Suprapubic skin (tissue), 4 donors: ENCODE data around the gene DNAL1. TPM values are rescaled to one million over a fixed set of nuclear protein-coding genes. Genes with fewer than 3 reads are reported as not detected.
"Not testable (repeated sequence)": the region's sequence is repeated elsewhere in the genome, so short reads cannot be mapped to it uniquely, and the experiment has no call there.

Experiments
- DNase-seq, 2 donors: peaks; one replicate each; pipeline ENCODE4 v3.0.0-alpha.2; 2019; ENCODE audit warnings: low spot score in 2 of 2
- H3K27ac ChIP-seq: fragments of 200-600 bp; sonication (generic); one replicate; pipeline ENCODE4 v1.5.1; 2019
- H3K27me3 ChIP-seq: fragments of 200-600 bp; sonication (generic); one replicate; pipeline ENCODE4 v1.5.1; 2019
- H3K36me3 ChIP-seq: fragments of 200-600 bp; sonication (generic); one replicate; pipeline ENCODE4 v1.5.1; 2019
- H3K4me1 ChIP-seq: fragments of 200-600 bp; sonication (generic); one replicate; pipeline ENCODE4 v1.5.1; 2019
- H3K4me3 ChIP-seq: fragments of 200-600 bp; sonication (generic); one replicate; pipeline ENCODE4 v1.5.1; 2019; ENCODE audit warnings: mild to moderate bottlenecking
- H3K9me3 ChIP-seq: fragments of 200-600 bp; sonication (generic); one replicate; pipeline ENCODE4 v1.5.1; 2019
- EP300 ChIP-seq: sonication (generic); formaldehyde crosslinking; IDR thresholded peaks from one replicate; pipeline ENCODE4 v1.6.1; 2017; ENCODE audit warnings: antibody characterized with exemption
- POLR2A ChIP-seq, 2 donors: fragments of 450-650 bp; IDR thresholded peaks; one replicate each; pipeline ENCODE4 v1.6.1; 2017; ENCODE audit warnings: antibody characterized with exemption in 2 of 2, mild to moderate bottlenecking in 2 of 2, moderate library complexity in 2 of 2
- POLR2AphosphoS5 ChIP-seq, 3 donors: sonication (generic); formaldehyde crosslinking; IDR thresholded peaks; one replicate each; pipeline ENCODE4 v1.6.1; 2017; ENCODE audit warnings: antibody characterized with exemption in 3 of 3
- WGBS: methylation state at CpG from one replicate; pipeline ENCODE4 v1.1.5; 2018; 5-methylcytosine and 5-hydroxymethylcytosine counted together
- total RNA-seq, 4 donors: library from RNA; depleted of rRNA; stranded (reverse); fragments of >200 nt; gene quantifications; one replicate each; pipeline ENCODE4 v1.1.0, GENCODE V29; 2016
- TF ChIP-seq, protein P1 (sequence below), 2 donors: fragments of 200-600 bp in 1 of 2; fragments of 450-650 bp in 1 of 2; sonication (generic) in 1 of 2; IDR thresholded peaks; one replicate each; pipeline ENCODE4 v1.5.1; 2016 to 2019; ENCODE audit warnings: antibody characterized with exemption in 2 of 2, mild to moderate bottlenecking in 1 of 2, moderate library complexity in 1 of 2

DNAL1 gene
- total RNA-seq, 4 donors from 2014 or later, result 1.8 to 3.6 (median 2.6) TPM

DNA sequence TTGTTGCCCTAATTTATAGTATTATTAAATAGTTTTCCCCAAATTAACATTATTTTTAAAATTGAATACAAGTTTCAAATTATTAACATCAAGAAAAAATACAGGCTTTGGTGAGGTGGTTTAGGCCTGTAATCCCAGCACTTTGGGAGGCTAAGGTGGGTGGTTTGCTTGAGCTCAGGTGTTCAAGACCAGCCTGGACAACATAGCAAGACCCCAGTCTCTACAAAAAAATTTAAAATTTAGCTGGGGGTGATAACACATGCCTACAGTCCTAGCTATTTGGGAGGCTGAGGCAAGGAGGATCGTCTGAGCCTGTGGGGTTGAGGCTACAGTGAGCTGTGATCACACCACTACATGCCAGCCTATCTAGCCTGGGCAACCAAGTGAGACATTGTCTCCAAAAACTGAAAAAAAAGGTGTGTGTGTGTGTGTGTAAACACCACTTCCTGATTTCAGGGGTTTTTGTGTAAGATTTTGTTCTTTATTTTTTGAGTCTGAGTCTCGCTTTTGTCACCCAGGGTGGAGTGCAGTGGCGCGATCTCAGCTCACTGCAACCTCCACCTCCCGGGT, 3.9 kb upstream of the DNAL1 start:
- peaks cover 10% of the 10 kb centered on the region for H3K4me1 ChIP-seq
- no peaks in the 10 kb centered on the region for H3K9me3 ChIP-seq
- no peaks in the 10 kb centered on the region for H3K27me3 ChIP-seq
- no peak overlapping the region for H3K27ac ChIP-seq
- DNase-seq, result no peak
- H3K36me3 ChIP-seq, result no peaks in the 10 kb centered on the region
- WGBS, result 93% methylated on average over 5 of the region's 5 CpGs
- TF ChIP-seq, protein P1, sequence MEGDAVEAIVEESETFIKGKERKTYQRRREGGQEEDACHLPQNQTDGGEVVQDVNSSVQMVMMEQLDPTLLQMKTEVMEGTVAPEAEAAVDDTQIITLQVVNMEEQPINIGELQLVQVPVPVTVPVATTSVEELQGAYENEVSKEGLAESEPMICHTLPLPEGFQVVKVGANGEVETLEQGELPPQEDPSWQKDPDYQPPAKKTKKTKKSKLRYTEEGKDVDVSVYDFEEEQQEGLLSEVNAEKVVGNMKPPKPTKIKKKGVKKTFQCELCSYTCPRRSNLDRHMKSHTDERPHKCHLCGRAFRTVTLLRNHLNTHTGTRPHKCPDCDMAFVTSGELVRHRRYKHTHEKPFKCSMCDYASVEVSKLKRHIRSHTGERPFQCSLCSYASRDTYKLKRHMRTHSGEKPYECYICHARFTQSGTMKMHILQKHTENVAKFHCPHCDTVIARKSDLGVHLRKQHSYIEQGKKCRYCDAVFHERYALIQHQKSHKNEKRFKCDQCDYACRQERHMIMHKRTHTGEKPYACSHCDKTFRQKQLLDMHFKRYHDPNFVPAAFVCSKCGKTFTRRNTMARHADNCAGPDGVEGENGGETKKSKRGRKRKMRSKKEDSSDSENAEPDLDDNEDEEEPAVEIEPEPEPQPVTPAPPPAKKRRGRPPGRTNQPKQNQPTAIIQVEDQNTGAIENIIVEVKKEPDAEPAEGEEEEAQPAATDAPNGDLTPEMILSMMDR (IDR thresholded peaks at IDR 0.05), result no peak
- TF ChIP-seq POLR2A (IDR thresholded peaks at IDR 0.05), result no peak
- TF ChIP-seq EP300, result no peak
- no peak for TF ChIP-seq POLR2AphosphoS5 (IDR thresholded peaks at IDR 0.05)
- H3K4me3 ChIP-seq, result no peak overlapping the region

DNA sequence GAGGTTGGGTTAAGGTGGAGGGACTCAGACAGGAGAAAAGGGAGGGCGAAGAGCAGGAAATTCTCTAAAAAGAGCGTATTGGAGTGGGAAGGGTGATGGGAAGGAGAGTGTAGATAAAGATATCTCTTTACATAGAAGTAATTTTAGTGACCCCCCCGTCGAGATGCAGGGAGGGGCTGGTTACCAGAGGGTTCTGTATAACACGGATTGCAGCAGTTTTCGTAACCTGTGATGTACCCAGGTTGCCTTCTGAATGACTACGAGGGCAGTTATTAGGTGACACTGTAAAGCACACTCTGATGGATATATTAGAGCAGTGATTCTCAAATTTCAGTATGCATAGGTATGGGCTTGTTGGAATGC, 443 bp downstream of the DNAL1 start:
- 8% methylated on average over 7 of the region's 7 CpGs for WGBS
- Histone ChIP-seq H3K27ac (peak overlapping the region; percentile 67), H3K27me3 (no peaks in the 10 kb centered on the region), H3K4me1 (peaks cover 10% of the 10 kb centered on the region), H3K36me3 (no peaks in the 10 kb centered on the region), H3K9me3 (no peaks in the 10 kb centered on the region), H3K4me3 (peak overlapping the region; percentile 71)
- DNase-seq, result no peak
- TF ChIP-seq EP300, result no peak
- TF ChIP-seq, protein P1 (IDR thresholded peaks at IDR 0.05), result no peak
- no peak for TF ChIP-seq POLR2A (IDR thresholded peaks at IDR 0.05)

DNA sequence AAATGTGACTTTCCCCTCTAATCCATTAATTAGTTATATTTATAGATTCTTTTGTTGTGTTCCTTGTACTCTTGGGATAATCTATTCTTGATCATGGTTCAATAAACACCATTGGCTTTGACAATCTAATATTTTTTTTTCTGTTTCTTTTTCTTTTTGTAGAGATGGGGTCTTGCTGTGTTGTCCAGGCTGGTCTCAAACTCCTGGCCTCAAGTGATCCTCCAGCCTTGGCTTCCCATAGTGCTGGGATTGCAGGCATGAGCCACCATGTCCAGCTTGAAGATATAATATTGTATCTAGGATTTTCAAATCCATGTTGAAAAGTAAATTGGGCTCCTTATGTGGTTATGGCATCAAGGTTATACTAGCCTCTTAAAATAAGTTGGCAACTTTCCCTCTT, 6.2 kb downstream of the DNAL1 start:
- H3K4me1 ChIP-seq, result no peaks in the 10 kb centered on the region
- H3K27me3 ChIP-seq, result no peaks in the 10 kb centered on the region
- peaks cover 4% of the 10 kb centered on the region for H3K36me3 ChIP-seq
- no peak overlapping the region for H3K27ac ChIP-seq
- no peak for DNase-seq
- no peak overlapping the region for H3K4me3 ChIP-seq
- no peak for TF ChIP-seq POLR2A (IDR thresholded peaks at IDR 0.05)
- no peaks in the 10 kb centered on the region for H3K9me3 ChIP-seq

DNA sequence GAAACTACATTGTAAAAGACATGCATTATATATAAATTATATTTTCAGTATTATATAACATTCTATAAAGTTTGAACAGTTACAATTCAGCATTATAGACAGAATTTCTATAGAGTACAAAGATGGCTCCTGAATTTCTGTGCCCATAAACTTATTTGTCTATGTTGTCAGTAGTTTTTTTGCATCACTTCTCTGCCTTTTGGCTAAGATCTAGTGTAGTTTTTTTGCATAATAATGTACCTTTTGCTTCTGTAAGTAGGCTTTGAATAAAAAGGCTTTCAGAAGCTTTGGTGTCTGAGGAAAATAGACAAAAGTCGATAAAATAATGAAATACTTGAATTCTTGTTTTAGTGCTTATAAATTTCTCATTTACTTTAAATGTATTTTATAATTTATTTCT, 11.1 kb downstream of the DNAL1 start:
- Histone ChIP-seq H3K27me3 (no peaks in the 10 kb centered on the region), H3K27ac (no peak overlapping the region), H3K9me3 (no peaks in the 10 kb centered on the region), H3K36me3 (peaks cover 8% of the 10 kb centered on the region), H3K4me1 (no peaks in the 10 kb centered on the region), H3K4me3 (no peak overlapping the region)
- 91% methylated on average over 1 of the region's 1 CpG for WGBS
- TF ChIP-seq, protein P1 (IDR thresholded peaks at IDR 0.05), result no peak
- no peak for DNase-seq

DNA sequence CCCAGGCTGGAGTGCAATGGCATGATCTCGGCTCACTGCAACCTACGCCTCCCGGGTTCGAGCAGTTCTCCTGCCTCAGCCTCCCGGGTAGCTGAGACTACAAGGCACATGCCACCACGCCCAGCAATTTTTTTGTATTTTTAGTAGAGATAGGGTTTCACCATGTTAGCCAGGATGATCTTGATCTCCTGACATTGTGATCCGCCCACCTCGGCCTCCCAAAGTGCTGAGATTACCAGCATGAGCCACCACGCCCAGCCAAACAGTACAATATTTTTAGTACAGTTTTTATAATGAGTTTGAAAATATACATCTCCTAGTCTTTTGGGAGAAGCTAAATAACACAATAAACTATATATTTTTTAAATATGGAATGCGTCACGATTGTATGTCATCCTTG, 14.4 kb downstream of the DNAL1 start:
- DNase-seq, H3K36me3 ChIP-seq, H3K27me3 ChIP-seq, H3K4me3 ChIP-seq, H3K27ac ChIP-seq, H3K9me3 ChIP-seq, H3K4me1 ChIP-seq: not testable (repeated sequence)
- WGBS, result 89% methylated on average over 11 of the region's 11 CpGs

DNA sequence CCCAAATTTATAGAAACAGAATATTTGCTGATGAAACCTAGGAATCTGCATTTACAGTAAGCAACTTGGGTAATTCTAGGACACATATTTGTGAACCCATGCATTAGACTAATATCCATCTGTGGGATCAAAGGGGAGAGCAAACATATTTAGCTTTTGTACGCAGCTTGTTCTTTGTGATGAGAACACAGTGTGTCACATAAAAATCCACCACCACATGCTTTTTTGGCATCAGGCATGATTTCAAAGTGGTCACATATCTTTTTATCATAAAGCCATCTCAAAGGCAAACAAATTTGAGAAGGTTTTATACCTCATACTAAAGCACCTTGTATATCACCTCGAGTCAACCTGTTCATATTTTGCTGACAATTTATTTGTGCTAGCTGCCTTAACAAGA, 15.7 kb downstream of the DNAL1 start:
- DNase-seq, result no peak
- Histone ChIP-seq H3K4me1 (no peaks in the 10 kb centered on the region), H3K27ac (no peak overlapping the region), H3K36me3 (peaks cover 4% of the 10 kb centered on the region), H3K4me3 (no peak overlapping the region), H3K9me3 (no peaks in the 10 kb centered on the region), H3K27me3 (no peaks in the 10 kb centered on the region)
- 93% methylated on average over 2 of the region's 2 CpGs for WGBS
- TF ChIP-seq POLR2A (IDR thresholded peaks at IDR 0.05), result no peak
- no peak for TF ChIP-seq EP300
- TF ChIP-seq, protein P1 (IDR thresholded peaks at IDR 0.05), result no peak
- TF ChIP-seq POLR2AphosphoS5 (IDR thresholded peaks at IDR 0.05), result no peak
